NCI-H187 treated with DMSO at 0.1 percent for 48 hours (cell line): ENCODE data around the gene SEMA3G.

Source experiments
- DNase-seq: peaks from one replicate; lab custom pipeline; 2025; lab: John Stamatoyannopoulos, UW

Gene SEMA3G

GRCh38 chr3:52479037-52479876 is 34.4 kb upstream of the SEMA3G start:
- no peak for DNase-seq

DNA sequence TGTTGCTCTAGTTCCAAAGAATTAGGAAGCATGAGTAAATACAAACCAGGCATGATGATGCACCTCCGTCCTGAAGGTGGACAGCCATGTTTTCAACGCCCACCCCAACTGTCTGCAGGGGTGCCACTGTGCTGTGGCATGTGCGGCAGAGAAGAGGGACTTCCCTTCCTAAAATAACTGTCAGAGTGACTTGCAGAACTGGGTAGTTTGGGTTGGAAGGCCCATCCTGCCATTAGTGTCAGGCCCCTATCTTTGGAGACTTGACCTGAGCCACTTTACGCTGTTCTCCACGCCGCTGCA is 32.8 kb upstream of the SEMA3G start:
- DNase-seq, result no peak

GRCh38 chr3:52477076-52477795 is 32.3 kb upstream of the SEMA3G start:
- DNase-seq, result no peak

GRCh38 chr3:52473026-52473425 is 28.1 kb upstream of the SEMA3G start:
- DNase-seq, result no peak

DNA sequence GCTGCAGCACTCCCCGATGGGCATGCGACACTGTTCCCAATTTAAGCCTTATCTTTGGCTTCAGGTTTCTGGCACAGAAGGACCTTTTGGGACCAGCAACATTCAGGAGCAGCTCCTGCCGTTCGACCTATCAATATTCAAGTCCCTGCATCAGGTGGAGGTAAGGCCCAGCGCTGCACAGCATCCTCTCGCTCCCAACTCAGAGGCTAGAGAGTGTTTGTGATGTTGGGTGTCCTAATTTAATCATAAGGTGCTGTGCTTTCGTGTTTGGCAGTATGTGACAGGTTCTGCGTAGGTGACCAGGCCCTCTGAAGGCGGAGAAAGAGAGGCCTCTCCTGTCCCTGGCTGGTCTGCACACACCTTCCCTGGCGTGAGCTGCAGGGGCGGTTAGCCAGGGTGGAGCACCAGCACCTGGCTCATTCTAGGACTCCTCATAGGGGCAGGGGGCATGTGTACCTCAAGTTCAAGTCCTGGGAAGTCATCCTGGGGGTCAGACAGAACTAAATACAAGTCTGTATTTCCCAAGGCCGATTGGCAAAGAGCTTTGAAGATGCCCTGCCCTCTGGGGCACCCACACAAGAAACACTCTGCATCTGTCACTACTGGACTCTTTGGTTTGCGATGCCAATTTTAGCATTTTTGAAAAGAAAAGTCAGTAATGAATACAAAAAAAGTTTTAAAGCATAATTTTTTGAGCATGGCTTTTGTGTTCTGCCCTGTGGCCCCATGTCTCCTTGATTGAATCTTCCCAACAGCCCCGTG is 27.5 kb upstream of the SEMA3G start:
- no peak for DNase-seq

GRCh38 chr3:52471371-52472238 is 26.7 kb upstream of the SEMA3G start:
- DNase-seq, result no peak

- DNase-seq, result no peak
Measured at GRCh38 chr3:52470920-52471319, 26.0 kb upstream of the SEMA3G start.

DNA sequence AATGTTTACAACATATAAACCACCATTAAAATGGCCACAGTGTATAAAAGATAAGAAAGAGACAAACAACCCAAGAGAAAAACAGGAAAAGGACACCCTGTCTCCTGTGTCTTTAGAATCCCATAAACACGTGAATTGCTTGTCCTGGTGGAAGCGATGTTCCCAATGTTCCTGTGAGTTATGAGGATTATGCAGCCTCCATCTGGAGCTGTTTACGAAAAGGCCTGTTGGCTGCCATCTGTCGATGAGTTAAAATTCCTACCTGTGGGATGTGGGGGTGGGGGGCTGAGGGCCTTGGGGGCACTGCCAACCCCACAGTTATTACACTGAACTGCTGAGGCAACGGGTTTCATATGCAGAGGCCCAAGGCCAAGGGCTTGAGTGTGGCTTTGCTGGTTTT is 24.1 kb upstream of the SEMA3G start:
- no peak for DNase-seq

DNA sequence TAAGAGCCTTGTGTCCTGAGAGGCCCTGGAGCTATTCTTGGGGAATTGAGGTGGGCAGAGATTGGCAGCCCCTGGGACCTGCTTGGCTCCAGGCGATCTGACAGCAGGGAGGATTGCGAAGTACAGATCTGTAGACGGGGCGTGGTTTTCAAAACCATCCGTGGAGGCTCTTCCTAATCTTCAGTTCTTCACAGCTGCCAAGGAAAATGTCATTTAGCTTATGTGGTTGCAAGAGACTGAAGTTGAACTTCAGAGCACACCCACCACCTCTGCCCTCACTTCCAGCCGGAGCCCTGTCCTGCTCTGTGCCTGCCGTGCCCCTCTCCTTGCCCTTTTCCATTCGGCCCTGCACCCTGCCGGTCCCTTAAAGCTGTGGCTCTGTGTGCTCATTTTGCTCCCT is 23.4 kb upstream of the SEMA3G start:
- no peak for DNase-seq

- DNase-seq, result no peak
Measured at GRCh38 chr3:52463416-52463815, 18.5 kb upstream of the SEMA3G start.

- no peak for DNase-seq
Measured at GRCh38 chr3:52461874-52462273, 17.0 kb upstream of the SEMA3G start.

DNA sequence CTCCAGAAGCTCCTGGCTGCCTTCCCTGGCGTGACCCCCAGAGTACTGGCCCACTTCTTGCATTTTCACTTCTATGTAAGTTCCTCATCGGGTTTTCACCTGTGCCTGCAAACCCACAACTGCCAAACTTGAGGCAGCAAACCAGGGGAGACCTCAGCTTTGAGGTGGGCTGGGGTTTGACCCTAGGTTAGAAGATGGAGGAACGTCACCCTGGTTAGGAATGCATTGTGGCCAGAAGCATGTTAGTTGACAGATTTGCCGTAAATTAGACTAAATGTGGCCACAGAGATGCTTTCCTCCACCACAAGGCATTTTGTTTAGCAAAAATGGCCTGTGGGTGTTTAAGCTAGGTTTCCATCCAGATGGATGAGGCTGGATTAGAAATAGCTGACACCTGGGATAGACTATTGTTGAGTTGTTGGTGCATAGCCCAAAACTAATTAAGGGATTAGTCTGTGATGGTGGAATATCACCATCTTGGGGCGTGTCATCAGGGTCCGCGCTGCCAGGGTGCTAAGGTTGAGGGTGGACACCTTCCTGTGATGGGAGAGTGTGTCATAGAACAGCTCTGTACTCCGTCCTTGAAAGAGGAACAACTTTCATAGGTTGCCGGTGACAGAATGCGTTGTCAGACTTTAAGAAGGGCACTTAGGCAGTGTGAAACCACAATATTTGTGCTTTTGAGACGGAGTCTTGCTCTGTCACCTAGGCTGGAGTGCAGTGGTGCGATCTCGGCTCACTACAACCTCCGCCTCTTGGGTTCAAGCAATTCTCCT is 14.1 kb upstream of the SEMA3G start:
- no peak for DNase-seq

GRCh38 chr3:52458031-52458760 is 13.3 kb upstream of the SEMA3G start:
- no peak for DNase-seq

- DNase-seq, result no peak
Measured at GRCh38 chr3:52456800-52457183, 11.9 kb upstream of the SEMA3G start.

DNA sequence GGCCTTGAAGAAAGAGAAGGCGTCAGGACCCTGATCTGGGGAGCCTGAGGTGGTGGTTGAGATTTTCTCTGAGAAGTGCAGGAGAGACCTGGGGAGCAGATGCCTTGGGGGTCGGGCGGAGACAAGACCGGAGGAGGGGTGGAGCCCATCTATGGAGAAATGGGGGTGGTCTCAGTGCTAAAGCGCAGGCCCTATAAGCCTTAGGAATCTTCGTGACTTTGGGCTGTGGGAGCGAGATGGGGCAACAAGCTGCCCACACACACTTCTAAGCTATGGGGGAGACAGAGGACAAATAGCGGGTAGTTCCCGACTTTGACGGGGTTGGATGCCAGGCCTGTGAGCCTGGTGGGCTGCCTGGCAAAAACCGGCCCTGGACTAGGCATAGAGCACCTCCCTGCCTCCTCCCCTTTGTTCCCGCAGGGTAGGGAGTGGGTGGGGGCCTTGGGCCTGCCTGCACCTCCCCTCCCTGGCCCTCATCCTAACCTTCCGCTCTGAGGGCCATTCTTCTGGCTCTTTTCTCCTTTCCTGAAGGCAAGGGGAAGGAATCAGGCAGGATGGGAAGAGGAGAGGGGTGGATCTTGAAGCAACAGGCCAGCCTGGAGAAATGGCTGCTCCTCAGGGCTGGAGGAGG is 11.4 kb upstream of the SEMA3G start:
- DNase-seq, result no peak

- DNase-seq, result no peak
Measured at GRCh38 chr3:52455283-52456168, 10.6 kb upstream of the SEMA3G start, which contains the start of gene NISCH. Gene NISCH (plus strand): TSS chr3:52455604. CDS start chr3:52455642, 38 bp downstream.

DNA sequence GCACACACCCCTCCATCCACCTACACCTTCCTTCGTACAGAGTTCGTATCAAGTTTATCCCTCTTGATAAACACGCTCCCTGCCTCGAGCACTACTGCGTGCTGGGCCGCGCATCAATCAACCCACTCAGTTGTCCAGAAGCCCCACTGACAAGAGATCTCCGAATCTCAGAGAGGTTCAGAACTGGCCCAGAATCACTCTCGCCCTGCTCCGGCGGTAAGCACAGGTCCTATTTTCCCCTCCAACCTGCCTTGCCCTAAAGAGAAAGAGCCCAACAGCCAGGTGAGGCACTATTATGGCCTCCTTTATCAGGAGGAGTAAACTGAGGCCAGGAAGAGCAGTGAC is 10.0 kb upstream of the SEMA3G start:
- no peak for DNase-seq

GRCh38 chr3:52454250-52454937 is 9.5 kb upstream of the SEMA3G start:
- no peak for DNase-seq
